Measurements from ENCODE around the gene SLC43A3.

DNA sequence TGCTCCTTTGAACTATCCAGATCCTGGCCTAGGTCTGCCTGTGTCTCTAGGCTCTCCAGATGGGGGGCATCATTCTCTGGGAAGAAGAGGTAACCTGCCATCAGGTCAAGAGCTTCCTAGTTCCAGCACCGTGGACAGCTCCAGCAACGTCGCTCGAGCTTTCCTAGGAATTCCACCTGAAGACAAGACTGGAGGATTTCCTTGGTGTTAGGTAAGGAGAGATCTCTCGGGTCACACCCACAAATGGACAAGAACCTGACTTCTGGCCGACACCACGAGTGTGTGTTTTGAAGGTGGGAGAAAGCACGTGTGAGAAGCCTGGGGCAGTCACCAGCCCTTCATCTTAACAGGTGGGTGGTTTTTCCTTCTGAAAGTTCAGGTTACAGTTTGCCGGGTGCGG is 47.2 kb downstream of the SLC43A3 start:
- TF ChIP-seq, protein P1, sequence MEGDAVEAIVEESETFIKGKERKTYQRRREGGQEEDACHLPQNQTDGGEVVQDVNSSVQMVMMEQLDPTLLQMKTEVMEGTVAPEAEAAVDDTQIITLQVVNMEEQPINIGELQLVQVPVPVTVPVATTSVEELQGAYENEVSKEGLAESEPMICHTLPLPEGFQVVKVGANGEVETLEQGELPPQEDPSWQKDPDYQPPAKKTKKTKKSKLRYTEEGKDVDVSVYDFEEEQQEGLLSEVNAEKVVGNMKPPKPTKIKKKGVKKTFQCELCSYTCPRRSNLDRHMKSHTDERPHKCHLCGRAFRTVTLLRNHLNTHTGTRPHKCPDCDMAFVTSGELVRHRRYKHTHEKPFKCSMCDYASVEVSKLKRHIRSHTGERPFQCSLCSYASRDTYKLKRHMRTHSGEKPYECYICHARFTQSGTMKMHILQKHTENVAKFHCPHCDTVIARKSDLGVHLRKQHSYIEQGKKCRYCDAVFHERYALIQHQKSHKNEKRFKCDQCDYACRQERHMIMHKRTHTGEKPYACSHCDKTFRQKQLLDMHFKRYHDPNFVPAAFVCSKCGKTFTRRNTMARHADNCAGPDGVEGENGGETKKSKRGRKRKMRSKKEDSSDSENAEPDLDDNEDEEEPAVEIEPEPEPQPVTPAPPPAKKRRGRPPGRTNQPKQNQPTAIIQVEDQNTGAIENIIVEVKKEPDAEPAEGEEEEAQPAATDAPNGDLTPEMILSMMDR (IDR thresholded peaks at IDR 0.05) = no peak
- TF ChIP-seq POLR2A (IDR thresholded peaks at IDR 0.05; ENCODE audit: low read depth) = no peak
